ENCODE results near the gene SLC2A4RG.
"Not testable (repeated sequence)": the region's sequence is repeated elsewhere in the genome, so short reads cannot be mapped to it uniquely, and the experiment has no call there.

Gene SLC2A4RG

DNA sequence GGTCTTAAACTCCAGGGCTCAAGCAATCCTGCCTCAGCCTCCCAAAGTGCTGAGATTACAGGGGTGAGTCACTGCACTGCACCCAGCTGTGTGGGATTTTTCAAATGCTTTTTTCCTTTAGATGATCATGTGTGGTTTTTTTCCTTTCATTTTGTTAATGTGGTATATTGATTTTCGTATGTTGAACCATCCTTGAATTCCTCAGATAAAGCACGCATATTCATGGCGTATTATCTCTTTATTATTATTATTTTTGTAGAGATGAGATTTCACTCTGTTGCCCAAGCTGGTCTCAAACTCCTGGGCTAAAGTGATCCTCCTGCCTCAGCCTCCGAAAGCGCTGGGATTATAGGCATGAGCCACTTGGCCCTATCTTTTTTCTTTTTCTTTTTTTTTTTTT, 24.7 kb upstream of the SLC2A4RG start:
- DNase-seq: no peak

DNA sequence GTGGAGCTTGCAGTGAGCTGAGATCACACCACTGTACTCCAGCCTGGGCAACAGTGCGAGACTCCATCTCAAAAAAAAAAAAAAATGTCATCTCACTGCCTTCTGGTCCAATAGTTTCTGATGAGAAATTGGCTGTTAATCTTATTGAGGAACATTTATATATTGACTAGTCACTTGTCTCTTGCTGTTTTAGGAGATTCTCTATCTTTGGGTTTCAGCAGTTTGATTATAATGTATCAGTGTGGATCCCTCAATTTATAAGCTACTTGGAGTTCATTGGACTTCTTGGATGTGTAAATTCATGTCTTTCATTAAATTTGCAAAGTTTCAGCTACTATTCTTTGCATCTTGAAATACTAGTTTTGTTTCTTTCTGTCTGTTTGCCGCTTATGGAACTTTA, 20.6 kb upstream of the SLC2A4RG start:
- no peak for DNase-seq

DNA sequence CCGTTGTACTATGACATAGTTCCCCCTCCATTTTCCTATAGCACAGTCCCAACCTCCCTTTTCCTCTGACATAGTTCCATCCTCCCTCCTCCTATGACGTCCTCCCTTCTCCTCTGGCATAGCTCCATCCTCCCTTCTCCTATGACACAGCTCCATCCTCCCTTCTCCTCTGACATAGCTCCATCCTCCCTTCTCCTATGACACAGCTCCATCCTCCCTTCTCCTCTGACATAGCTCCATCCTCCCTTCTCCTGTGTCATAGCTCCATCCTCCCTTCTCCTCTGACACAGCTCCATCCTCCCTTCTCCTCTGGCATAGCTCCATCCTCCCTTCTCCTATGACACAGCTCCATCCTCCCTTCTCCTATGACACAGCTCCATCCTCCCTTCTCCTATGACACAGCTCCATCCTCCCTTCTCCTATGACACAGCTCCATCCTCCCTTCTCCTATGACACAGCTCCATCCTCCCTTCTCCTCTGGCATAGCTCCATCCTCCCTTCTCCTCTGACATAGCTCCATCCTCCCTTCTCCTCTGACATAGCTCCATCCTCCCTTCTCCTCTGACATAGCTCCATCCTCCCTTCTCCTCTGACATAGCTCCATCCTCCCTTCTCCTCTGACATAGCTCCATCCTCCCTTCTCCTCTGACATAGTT, 16.5 kb upstream of the SLC2A4RG start:
- not testable (repeated sequence) for DNase-seq

DNA sequence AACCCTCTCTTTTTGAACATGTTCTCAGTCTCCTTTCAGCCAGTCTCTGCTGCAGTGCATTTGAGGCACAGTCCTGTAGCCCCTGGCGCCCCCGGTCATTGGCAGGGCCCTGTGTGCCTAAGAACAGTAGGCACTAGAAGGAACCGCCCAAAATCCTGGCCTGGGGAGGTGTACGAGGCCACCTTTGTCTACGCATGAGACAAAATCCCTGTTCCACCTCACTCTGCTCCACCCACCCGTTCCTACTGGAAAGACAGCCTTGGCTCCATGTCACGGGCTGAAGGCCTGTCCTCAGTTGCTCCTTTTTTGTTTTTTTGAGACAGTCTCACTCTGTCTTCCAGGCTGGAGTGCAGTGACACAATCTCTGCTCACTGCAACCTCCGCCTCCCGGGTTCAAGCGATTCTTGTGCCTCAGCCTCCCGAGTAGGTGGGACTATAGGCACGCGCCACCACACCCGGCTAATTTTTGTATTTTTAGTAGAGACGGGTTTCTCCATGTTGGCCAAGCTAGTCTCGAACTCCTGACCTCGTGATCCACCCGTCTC, 9.3 kb upstream of the SLC2A4RG start:
- not testable (repeated sequence) for DNase-seq

DNA sequence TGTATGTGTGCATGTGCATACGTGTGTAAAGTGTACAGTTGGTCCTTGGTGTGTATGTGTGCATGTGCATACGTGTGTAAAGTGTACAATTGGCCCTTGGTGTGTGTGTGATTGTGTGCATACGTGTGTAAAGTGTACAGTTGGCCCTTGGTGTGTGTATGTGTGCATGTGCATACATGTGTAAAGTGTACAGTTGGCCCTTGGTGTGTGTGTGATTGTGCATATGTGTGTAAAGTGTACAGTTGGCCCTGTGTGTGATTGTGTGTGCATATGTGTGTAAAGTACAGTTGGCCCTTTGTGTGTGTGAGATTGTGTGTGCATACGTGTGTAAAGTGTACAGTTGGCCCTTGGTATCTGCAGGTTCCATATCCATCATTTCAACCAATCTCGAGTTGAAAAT, 8.2 kb upstream of the SLC2A4RG start:
- no peak for DNase-seq

DNA sequence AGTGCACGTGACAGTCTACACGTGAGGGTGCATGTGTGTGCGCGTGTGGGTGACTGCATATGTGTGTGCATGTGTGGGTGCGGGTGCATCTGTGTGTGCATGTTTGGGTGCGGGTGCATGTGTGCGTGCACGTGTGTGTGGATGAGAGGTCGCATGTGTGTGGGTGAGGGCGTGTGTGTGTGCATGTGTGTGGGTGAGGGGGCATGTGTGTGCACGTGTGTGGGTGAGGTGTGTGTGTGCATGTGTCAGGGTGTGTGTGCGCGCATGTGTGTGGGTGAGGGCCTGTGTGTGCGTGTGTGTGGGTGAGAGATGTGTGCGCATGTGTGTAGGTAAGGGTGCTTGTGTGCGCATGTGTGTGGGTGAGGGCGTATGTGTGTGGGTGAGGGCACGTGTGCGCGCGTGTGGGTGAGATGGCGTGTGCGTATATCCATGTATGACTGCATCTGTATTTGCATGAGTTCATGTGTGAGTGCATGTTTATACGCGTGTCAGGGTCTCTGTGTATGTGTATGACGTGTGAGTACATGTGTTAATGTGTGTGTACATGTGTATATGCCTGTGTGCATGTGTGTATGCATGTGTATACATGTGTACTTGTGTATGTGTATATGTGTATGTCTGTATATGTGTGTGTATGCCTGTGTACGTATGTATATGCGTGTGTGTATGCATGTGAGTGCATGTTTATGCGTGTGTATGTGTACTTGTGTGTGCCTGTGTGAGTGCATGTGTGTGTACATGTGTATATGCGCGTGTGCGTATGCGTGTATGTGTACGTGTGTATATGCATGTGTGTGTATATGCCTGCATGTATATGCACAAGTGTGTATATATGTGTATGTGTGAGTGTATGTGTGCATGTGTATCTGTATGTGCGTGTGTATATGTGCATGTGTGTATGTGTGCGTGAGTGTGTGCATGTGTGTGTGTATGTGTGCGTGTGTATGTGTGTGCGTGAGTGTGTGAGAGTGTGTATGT, 7.2 kb upstream of the SLC2A4RG start:
- no peak for DNase-seq

DNA sequence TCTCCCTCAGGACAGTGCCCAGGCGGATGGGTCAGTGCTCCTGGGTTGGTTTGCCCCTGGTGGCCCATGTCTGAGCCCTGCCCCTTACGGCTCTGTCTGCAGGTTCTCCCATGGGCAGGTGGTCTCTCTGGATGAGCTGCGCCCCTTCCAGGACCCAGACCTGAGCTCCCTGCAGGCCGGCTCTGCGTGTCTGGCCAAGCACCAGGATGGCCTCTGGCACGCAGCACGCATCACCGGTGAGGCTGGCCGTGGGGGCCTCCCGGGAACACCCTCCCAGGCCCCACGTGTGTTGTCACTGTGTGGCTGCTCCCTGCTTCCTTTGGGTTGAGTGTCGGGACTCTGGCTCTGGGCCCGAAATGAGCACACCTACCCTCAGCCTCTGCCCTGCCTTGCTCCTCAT, 6.5 kb upstream of the SLC2A4RG start:
- DNase-seq: no peak

DNA sequence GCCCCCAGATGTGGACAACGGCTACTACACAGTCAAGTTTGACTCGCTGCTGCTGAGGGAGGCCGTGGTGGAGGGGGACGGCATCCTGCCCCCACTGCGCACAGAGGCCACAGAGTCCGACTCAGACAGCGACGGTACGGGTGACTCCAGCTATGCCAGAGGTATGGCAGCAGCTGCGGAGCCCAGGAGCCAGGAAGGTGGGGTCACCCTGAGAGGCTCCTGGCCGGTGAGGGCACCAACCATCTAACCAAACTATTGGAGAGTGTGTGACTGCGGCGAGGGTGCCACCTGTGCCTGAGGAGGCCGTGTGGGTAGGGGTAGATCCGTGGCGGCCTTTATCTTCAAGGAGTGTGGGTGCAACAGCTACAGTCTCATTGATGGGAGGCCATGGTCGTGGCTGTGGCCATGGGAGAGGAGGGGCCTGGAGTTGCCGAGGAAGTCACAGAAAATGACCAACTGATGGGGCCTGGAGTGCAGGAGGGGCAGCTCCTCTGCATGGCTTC, 5.9 kb upstream of the SLC2A4RG start:
- no peak for DNase-seq

DNA sequence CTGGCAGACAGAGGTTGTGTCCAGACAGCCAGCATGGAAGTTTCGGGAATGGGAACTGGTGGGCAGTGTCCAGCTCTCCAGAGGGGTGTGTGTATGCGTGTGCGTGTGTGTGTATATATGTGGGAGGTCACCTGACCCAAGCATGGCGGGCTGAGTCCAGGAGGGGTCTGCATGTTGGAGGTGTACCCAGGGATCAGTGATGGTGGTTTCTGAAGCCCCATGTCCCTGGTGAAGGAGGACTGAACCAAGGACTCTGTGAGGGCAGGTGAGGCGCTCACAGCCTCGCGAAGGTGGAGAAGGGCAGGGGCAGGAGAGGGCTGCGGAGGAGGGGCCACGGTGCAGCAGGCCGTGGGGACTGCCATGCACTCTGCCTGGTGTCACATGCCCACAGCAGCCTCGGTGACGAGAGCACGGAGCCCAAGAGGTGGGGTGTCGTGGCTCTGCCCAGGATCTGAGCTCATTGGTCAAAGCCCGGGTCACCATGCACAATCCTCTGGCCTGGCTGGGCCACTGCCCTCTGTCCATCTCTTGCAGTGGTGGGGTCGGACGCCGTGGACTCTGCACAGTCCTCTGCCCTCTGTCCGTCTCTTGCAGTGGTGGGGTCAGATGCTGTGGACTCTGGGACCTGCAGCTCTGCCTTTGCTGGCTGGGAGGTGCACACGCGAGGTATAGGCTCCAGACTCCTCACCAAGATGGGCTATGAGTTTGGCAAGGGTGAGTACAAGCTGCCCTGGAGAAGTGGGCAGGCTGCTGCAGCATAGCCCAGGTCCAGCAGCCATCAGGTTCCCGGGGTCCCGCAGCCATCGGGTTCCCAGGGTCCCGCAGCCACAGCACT, 5.2 kb upstream of the SLC2A4RG start:
- DNase-seq: no peak

DNA sequence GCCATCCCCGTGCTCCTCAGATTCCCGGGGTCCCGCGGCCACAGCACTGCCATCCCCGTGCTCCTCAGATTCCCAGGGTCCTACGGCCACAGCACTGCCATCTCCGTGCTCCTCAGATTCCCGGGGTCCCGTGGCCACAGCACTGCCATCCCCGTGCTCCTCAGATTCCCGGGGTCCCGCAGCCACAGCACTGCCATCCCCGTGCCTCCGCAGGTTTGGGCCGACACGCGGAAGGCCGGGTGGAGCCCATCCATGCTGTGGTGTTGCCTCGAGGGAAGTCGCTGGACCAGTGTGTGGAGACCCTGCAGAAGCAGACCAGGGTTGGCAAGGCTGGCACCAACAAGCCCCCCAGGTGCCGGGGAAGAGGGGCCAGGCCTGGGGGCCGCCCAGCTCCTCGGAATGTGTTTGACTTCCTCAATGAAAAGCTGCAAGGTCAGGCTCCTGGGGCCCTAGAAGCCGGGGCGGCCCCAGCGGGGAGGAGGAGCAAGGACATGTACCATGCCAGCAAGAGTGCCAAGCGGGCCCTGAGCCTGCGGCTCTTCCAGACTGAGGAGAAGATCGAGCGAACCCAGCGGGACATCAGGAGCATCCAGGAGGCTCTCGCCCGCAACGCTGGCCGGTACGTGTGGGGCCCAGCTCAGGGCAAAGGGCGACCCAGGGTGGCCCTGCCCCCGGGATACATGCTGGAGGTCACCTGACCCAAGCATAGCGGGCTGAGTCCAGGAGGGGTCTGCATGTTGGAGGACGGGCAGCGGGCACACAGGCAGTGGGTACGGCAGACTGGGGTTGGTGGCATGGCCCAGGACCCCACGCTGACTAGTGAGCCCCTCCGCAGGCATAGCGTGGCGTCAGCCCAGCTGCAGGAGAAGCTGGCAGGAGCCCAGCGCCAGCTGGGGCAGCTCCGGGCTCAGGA, 4.4 kb upstream of the SLC2A4RG start:
- DNase-seq: no peak

DNA sequence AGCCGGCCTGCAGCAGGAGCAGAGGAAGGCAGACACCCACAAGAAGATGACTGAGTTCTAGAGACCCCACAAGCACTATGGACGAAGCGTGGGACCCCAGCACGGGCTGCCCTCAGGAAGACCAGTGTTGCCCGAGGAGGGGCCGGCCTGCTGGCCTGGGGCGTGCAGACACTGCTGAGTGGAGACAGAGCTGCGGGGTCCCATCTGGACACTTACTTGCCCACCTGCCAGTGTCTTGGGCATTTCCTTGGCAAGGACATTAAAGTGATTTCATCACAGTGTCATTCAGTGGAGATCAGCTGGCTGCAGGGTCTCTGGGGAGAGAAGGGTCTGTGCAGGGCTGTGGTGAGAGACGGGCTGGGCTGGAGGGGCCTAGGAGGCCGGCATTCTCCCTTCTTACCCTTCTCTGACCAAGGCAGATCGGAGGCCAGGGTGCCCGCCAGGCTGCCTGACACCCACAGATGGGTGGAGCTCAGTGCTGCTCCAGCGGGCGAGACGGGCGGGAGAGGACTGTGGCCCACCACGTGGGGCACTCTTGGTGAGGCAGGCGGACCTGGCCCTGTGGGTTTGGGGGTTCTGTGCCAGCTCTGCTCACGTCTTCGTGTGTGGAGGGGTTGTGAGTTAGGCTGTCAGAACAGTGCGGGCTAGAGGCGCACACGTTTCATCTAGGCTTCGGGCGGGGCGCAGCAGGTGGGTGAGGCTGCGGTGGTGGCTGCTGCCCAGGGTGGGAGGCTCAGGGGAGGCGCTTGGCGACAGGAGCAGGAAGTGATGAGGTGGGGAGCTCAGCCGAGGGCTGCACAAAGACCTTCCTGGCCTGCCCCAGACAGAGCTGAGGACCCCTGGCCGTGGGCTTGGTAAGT, 3.5 kb upstream of the SLC2A4RG start, which contains the start of gene LIME1:
Gene LIME1, plus strand, starts transcription at position 806 of the 860 bp plus-strand sequence. CDS start 886 bp downstream, outside the sequence.
- DNase-seq: peak; percentile 70 to 77

DNA sequence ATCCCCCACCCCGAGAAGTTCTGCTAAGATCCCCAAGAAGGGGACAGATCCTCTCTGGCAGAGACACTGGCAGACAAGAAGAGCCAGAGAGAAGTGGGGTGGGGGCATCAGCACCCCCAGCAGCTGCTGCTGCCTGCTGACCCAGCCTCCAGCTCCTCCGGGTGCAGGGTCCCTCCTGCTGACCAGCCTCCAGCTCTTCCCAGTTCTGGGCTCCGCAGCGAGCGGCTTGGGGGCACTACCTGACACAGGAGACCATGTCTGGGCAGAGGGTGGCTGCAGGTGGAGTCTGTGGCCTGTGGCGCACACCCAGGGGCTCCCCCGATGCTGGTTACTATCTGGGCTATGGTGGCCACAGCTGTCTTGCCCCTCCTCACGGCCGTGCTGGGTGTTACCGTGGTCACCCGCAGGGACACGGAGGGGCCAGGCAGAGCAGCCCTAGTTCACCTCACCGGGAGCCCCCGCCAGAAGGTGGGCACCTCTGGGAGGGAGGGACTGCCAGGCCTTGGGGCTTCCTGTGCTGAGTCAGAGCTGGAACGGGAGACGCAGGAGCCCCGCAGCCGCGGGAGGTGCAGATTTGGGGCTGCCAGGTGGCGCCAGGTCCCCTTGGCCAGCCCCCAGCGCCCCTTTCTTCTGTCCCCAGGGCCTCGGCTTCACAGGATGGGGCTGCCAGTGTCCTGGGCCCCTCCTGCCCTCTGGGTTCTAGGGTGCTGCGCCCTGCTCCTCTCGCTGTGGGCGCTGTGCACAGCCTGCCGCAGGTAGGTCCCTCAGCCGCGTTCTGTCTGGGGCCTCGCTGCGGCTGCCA, 2.5 kb upstream of the SLC2A4RG start:
- DNase-seq: peak; percentile 73 to 74

DNA sequence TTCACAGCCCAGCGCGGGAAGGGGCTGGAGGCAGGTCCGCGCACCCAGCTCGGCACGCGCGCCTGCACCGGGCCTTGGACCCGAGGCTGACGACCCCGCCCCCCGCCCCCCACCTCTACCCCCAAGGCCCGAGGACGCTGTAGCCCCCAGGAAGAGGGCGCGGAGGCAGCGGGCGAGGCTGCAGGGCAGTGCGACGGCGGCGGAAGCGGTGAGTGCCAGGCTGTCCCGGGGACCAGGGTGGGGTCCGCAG, 2.0 kb upstream of the SLC2A4RG start:
- peak in 1 of 2 experiments; percentile 50 for DNase-seq

DNA sequence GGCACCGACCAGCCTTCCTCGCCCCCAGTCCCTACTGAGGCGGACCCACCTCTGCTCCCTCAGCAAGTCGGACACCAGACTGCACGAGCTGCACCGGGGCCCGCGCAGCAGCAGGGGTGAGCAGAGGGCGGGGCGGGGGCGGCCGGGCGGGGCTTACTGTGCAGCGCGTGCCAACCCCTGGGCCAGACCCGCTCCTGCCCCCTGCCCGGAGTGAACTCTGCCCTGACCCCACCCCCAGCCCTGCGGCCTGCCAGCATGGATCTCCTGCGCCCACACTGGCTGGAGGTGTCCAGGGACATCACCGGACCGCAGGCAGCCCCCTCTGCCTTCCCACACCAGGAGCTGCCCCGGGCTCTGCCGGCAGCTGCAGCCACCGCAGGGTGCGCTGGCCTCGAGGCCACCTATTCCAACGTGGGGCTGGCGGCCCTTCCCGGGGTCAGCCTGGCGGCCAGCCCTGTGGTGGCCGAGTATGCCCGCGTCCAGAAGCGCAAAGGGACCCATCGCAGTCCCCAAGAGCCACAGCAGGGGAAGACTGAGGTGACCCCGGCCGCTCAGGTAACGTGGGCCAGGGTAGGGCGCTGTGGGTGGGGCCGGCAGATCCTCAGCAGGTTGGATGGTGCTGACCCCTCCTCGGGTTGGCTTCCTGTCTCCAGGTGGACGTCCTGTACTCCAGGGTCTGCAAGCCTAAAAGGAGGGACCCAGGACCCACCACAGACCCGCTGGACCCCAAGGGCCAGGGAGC, 1.5 kb upstream of the SLC2A4RG start:
- peak; percentile 45 to 64 for DNase-seq

DNA sequence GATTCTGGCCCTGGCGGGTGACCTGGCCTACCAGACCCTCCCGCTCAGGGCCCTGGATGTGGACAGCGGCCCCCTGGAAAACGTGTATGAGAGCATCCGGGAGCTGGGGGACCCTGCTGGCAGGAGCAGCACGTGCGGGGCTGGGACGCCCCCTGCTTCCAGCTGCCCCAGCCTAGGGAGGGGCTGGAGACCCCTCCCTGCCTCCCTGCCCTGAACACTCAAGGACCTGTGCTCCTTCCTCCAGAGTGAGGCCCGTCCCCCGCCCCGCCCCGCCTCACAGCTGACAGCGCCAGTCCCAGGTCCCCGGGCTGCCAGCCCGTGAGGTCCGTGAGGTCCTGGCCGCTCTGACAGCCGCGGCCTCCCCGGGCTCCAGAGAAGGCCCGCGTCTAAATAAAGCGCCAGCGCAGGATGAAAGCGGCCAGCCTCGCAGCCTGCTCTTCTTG, 868 bp upstream of the SLC2A4RG start:
- DNase-seq: peak; percentile 49 to 58

DNA sequence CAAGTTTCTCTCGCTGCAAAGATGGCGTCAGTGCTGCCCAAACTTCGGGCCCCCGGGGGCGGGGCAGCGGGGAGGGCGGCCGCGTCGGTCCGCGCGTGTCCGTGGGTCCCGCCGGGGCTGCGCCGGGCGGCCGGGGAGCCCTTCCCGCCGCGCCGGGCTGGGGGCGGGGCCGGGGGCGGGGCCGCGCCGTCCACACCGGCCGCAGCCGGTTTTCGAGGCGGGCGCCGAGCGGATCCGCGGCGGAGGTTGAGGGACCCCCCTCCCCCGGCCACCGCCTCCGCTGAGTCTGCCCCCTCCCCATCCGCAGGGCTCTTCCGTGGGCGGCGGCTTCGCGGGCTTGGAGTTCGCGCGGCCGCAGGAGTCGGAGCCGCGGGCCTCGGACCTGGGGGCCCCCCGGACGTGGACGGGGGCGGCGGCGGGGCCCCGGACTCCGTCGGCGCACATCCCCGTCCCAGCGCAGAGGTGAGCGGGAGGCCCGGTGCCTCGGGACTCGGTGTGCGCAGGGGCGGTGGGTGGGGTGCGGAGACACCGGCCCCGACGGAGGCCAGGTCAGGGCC, 572 bp downstream of the SLC2A4RG start:
- DNase-seq: peak; percentile 48 to 57

DNA sequence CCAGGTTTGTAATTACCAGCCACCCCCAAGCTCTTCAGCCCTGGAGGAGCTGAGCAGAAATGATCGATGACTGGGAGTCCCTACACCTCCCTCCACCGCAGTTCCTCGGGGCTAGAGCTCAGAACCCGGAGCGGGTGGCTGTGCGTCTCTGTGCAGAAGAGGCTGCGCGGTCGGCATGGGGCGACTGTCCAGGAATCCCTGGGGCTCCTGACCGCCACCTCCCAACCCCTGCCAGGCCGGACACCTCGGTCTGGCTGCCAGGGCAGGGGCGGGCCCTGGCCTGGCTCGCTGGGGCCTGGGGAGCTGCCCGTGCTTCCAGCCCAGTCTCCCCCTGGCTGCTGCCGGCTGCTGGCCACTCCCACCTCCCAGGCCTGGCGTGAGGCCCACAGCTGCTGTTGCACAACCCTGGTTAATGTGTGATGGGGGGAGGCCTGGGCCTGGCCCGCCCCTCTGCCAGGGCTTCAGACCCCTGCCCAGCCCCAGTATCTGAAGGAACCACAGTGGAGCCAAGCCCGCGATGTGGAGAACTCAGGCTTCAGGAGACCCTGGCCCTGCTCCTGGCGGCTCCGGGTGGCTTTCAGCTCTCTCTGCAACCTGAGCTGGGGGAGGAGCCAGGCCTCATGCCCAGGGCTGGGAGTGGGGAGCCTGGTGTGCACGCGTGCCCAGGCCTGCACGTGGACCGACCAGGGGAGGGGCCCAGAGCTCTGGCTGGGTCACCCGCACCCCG, 1.2 kb downstream of the SLC2A4RG start:
- DNase-seq: peak; percentile 56 to 62

DNA sequence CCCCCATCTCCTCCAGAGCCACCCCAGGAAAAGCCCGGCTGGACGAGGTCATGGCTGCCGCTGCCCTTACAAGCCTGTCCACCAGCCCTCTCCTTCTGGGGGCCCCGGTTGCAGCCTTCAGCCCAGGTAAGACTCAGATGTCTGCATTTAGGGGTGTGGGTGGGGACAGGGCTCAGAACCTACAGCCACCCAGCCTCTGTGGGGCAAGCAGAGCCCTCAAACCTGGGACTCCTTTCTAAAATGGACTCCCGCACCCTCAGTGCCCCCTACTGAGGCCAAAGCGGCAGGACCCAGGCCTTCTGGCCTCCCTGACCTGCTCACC, 1.7 kb downstream of the SLC2A4RG start:
- DNase-seq: no peak

Measured in activated T-cell treated with anti-CD3 and anti-CD28 coated beads, Interleukin-2, amount 50 U/mL, for 48 hours (primary cell).